ENCODE results near the gene ANKRD11.
"Not testable (repeated sequence)": the region's sequence is repeated elsewhere in the genome, so short reads cannot be mapped to it uniquely, and the experiment has no call there.

Gene ANKRD11

DNA sequence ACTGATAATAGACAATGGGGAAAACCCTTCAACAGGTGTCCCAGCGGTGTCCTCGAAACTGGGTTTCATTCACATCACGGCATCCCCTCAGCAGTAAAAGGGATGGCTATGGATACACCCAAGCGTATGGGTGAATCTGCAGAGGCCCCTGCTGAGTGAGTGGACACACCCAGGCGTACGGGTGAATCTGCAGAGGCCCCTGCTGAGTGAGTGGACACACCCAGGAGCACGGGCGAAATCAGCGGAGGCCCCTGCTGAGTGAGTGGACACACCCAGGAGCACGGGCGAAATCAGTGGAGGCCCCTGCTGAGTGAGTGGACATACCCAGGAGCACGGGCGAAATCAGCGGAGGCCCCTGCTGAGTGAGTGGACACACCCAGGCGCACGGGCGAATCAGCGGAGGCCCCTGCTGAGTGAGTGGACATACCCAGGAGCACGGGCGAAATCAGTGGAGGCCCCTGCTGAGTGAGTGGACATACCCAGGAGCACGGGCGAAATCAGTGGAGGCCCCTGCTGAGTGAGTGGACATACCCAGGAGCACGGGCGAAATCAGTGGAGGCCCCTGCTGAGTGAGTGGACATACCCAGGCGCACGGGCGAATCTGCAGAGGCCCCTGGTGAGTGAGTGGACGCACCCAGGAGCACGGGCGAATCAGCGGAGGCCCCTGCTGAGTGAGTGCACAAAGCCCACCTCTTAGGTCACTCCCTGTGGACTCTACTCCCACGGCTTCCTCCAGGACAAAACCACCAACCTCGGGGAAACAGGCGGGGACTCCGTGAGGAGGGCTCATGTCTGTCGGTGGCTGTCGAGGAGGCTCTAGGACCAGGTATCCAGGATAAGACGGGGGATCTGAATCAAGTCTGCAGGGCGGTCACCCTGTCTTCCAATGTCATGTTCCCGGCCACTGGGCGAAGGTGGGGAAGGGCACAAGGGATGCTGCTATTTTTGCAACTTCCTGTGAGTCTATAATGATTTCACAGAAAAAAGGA is 161.7 kb downstream of the ANKRD11 start:
- not testable (repeated sequence) for DNase-seq (ENCODE audit: low read depth)

DNA sequence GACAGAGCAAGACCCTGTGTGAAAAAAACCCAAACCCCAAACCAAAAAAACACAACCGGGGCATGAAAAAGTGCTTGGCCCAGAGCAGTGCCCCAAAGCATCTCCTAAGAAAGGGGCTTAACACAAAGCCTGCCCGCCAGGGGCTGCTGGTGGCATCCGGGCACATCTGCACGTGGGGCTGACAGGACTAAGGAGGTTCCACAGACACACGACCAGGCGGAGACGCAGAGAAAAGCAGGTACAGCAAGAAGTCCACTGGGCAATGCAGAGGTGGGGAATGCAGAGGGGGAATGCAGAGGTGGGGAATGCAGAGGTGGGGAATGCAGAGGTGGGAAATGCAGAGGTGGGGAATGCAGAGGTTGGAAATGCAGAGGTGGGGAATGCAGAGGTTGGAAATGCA is 163.6 kb downstream of the ANKRD11 start:
- no peak for DNase-seq (ENCODE audit: low read depth)

DNA sequence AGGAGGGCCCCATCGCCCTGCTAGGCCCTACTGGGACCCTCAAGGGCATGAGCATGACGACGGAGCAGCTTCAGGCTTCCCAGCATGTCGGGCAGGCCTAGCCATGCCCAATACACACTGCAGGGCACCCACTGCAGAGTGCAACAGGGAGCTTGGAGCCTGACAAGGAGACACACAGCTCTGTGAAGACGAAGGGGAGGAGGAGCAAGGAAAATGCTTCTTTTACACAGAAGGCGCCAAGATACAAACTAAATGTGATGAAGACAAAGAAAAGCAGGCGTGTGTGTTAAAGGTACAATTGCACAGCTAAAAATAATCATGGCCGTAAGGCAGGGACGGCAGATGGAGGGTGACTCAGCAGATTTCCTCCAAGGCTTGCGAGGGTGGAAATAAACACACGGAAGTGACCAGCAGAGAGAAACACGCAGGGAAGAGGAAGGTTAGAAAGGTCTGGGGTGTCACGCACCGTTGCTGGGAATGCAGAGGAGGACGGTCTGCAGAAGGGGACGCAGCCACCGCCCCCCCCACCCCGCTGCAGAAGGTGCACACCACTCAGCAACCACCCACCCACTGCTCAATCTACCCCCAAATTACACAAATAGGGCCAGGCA is 164.4 kb downstream of the ANKRD11 start:
- DNase-seq (ENCODE audit: low read depth) = no peak

DNA sequence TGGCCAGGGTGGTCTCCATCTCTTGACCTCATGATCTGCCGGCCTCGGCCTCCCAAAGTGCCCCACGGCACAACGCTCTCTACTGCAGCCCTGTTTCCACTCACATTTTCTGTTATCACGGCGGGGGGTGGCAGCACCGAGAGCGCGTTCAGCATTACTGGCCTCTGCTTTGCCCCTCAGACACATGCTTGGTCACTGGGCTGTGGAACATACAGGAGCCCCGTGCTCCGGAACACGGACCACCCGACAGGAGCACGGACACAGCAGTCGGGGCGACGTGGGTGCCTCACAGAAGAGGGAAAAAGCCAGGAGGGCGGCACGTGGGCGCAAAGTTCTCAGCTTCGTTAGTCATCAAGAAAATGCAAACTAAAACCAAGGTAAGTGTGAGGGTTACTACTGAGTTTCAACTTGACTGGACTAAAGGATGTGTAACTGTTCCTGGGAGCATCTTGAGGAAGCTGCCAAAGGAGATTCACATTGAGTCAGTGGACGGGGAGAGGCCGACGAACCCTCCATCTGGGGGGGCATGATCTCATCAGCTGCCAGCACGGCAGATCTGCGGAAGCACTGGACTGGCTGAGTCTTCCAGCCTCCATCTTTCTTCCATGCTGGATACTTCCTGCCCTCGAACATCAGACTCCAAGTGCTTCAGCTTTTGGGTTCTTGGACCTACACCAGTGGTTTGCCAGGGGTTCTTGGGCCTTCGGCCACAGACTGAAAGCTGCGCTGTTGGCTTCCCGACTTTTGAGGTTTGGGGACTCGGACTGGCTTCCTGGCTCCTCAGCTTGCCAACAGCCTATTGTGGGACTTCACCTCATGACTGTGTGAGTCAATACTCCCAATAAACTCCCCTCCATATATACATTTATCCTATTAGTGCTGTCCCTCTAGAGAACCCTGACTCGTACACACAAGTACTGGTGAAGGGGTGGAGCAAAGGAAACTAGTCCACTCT is 166.0 kb downstream of the ANKRD11 start:
- DNase-seq (ENCODE audit: low read depth) = peak; percentile 66

DNA sequence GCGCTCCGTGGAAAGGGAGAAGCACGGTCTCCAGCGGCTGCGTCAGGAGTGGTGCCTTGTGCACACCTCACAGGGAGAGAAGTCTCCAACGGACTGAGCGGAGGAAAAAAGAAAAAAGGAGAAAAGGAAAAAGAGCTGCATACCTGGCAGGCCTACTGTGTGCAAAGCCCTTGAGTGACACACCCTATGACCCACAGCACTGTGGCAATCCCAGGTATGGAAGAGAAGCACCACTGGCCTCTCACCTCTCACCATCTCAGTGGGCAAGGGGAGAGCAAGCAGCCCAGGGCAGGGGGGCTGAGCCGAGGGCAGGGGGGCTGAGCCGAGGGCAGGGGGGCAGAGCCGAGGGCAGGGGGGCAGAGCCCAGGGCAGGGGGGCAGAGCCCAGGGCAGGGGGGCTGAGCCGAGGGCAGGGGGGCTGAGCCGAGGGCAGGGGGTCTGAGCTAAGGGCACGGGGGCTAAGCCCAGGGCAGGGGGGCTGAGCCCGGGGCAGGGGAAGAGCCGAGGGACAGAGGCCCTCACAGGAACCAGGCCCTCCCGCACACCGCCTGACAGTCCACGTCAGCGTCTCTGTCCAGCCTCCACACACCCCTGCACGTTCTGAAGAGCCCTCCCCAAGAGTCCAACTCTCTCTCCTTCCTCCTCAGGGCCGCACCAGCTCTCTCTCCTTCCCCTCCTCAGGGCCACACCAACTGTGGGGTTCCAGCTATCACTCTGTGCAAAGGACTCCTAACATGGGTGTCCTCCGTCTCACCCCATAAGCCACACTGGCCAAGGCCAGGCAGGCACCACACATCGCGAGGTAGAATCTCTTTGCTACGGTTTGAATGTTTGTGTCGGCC is 167.0 kb downstream of the ANKRD11 start:
- no peak for DNase-seq (ENCODE audit: low read depth)

DNA sequence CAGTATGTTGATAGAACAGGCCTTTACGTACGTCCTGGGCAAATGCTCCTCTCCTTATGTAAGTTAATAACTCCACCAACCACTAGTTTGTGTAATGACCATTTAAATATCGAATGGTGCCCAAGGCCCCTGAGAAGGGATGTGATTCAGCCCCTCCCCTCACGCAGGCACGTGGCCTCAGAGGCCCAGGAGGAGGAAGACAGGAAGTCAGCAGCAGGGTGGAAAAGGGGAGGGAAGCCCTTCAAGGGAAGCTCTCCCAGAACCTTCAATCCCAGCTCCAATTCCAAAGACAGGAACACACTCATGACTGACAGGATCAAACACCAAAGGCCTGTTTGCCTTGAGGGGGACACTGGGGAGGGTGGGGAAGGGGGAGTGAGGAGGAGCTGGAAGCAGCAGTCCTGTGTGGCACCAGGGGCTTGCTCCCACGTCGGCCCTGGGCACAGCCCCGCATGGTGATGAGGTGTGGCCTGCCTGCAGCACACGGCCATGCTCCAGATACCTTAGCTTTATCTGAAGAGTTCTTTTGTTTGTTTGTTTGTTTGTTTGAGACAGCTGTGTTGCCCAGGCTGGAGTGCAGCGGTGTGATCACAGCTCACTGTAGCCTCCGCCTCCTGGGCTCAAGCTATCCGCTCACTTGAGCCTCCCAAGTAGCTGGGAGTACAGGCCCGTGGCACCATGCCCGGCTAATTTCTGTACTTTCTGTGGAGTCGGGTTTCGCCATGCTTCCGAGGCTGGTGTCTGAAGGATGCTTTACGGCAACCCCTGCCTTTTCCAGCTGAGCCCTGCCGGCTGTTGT is 167.8 kb downstream of the ANKRD11 start:
- no peak for DNase-seq (ENCODE audit: low read depth)

DNA sequence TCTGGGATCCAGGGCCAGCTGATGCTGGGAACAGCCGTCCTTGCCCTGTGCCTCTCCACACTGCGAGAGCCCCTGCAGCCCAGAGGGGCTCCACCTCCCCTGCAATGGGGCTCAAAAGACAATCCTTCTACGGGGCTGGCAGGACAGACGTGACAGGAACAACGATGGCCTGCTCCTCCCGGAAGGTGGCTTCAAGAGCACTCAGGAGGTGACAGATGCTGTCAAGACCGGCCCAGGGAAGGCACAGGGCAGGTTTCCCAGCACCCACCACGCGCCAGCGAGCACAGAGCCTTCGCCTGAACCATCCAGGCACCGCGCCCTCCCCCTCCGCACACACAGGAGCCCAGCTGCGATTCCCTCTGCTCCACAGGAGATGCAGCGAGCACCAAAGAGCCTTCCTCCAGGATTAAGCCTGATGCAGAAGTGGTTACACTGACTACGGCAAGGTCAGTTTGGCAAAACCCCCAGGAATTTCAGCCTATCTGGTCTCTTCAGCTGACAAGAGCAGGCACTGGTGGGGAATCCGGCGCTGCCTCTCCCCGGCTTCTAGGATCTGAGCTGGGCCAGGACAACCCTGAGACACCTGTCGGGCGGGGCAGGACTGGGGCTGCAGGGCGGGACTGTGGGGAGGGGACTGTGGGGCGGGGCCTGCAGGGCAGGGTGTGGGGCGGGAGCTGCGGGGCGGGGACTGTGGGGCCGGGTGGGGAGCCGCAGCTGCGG is 169.4 kb downstream of the ANKRD11 start:
- no peak for DNase-seq (ENCODE audit: low read depth)

DNA sequence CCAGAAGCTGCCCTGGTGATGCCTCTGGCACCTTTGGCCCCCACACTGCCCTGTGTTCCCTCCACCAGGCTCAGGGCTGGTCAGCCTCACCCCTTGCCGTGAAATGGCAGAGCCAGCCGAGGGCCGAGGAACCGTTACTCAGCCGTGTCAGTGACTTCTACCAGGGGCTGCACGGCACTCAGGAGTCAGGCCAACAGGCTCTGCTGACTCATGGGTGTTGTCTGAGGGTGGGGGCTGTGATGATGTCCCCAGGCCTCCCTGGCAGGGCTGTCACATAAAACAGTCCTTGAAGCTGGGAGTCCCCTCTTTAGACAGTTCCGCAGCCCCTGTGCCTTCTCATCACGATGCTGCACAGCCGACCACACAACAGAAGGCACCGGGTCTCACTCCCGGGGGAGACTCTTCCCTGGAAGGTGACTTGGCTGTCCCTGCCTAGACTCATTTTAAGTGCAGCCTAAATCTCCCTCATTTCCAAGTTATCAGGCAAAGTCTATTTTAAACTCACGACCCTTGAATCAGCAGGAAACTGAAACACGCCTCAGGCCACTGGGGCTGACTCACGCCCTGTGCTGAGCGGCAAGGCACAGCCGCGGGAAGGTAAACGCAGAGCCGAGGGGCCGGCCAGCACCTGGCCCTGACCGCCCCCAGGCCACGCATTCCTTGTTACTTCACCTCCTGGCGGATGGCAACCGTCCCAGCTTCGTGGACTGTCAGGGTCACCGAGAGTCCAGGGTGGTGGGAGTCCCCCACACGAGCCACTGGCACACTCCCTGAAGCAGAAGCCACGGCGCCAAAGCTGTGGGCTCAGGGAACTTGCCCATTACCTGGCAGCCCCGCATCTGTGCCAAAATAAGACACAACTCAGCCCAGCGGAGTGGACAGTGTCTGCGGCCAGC is 170.2 kb downstream of the ANKRD11 start:
- DNase-seq (ENCODE audit: low read depth) = peak; percentile 58

DNA sequence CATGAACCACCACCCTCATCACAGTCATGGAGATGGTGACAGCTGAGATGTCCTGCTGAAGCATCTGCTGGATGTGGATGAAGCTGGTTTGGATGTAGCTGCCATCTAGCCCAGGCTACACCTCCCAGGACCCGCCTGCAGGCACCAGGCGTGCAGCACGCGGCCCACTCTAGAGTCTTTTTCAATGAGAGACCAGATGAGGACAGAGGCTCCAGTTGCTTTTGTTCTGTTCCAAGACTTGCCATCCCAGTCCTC is 170.8 kb downstream of the ANKRD11 start:
- DNase-seq (ENCODE audit: low read depth) = no peak

DNA sequence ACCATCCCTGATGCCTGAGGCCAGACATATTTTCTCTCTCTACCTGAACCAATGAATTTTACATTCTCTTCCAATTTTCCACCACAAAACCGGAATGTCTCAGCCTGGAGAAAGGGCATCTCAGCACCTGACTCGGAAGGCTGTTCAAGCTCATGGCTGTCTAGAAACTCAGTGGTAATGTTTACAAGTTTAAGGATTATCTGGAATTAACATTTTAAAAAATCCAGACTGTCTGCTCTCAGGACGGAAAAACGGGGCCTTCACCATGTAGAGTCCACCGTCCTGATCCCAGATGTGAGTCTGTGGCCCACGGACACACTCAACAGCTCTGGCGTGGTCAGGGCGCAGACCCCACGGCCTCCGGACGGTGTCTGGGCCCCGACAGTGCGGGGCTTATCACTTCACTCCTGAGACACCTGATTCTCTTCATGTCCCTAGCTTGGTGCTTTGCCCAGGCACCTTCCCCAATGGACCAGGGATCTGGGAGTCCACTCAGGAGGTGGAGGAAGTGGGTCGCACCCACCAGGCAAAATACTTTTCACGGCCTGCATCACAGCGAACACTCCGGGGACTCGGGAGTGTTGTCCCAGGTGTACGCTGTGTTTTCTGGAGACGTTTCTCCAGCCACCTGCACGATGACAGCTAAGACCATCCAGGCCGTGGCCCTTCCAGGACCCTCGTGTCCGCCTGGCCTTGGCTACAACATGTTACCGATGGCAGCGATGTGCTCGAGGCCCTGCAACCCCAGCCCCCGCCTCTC is 171.3 kb downstream of the ANKRD11 start:
- no peak for DNase-seq (ENCODE audit: low read depth)

DNA sequence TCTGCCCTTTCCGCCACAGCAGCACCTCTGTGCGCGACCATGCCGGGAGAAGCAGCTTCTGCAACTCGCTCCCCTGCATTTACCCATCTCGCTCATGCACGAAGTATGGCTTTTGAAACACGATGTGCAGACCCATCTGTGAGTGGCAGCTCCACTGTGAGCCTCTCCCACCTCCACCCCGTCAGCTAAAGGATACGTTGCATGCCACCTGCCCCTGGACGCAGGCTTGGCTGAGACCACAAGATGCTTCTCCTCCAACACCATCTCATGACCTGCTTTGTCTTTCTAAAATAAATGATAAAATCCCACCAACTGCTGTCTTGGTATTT is 172.0 kb downstream of the ANKRD11 start:
- no peak for DNase-seq (ENCODE audit: low read depth)

DNA sequence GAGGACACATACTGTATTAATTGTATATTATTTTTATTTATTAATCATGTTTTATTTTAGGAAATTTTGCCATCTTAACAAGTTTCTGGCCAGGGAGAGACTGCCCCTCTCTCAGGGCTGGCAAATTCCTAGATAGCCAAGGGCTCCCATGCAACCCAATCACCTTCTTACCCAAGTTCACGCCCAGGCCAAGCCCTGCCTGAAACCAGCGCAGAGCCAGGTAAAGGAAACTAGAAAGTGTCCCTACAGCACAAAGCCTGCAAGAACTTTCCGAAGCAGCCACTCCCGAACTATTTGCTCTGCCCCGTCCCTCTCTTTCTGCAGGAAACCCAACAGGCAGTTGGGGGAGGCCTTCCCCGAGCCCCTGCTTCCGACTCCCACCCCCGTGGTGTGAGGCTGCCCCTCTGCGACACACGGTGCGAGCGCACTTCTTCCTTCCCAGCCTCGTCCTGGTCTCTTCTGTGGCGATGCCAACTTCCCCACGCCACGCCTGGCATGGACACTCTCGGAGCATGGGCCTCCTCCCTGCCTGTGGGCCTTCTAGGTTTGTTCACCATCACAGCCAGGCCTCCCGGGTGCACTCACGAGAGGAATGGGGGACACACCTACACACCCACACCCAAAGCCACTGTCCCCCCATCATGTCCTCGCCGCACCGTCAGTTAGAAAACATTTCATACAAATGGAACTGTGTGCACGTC is 172.5 kb downstream of the ANKRD11 start:
- no peak for DNase-seq (ENCODE audit: low read depth)

DNA sequence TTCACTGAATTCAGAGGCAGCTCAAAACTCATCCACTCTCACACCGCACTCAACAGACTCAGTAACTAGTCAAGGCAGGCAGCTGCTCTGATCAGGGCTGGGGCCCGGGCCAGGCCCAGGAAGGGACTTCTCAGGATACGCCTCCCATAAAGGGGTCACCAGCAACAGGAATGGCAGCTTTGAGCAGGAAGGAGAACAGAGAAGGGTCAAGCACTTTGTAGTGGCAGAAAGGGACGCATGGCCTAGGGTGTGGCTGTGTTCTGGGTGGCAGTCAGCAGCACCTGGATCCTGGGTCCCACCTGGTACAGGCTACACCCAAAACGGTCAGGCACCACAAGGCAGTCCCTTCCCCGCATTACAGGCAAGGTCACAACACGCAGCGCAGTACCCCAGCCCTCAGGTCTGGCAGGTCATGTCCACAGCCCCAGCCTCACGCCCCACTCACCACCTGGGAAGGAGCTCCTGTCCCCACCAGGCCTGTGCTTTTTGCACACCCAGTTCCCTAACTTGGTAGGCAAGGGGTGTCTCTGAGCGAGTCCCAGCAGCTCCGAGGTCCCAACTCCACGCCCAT is 173.2 kb downstream of the ANKRD11 start:
- no peak for DNase-seq (ENCODE audit: low read depth)

DNA sequence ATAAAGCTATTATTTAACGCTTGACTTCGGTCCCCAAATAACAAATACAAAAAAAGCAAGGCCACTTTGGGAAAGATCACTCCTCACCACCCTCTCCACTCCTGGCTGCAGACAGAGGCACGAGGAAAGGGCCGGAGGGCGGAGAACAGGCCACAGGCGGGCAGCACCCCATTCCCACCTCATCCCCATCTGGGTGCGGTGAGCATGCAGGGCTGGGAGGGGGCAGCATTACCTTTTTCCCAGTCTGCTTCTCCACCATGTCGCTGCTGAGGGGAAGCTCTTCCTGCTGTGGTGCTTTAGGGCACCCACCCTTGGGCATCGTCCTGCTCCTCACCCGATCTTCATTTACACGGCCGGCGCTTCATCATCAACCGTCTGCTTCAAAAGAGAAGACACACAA is 173.7 kb downstream of the ANKRD11 start:
- DNase-seq (ENCODE audit: low read depth) = no peak

DNA sequence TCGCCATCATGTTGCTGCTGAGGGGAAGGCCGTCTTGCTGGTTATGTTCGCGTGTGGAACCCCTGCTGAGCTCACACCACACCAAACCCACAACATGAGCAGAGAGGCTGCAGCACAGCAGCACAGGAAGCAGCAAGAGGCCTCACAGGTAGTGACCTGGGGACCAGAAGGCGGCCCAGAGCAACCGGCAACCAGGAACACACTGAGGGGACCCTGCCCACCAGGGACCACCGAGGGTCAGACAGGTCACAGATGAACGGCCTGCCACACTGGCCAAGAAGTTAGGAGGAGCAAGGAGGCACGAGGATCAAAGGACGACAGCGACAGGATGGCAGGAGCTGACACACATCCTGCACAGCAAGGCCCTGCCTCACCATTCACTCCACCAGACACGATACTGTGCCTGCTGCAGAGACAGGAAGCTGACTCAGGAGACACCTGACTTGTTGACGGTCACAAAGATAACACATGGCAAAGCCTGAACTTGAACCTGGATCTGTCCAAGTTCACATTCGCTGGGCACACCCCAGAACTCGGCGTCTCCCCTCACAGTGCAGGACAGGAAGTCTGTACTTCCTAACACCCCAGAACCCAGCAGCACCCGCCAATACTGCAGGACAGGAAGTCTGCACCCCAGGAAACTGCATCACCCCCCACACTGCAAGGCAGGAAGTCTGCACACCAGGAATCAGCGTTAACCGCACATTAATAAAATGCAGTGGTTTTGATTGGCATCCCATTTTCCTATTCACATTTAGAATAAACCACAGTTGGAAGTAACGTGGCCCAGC is 174.4 kb downstream of the ANKRD11 start:
- DNase-seq (ENCODE audit: low read depth) = peak; percentile 64

DNA sequence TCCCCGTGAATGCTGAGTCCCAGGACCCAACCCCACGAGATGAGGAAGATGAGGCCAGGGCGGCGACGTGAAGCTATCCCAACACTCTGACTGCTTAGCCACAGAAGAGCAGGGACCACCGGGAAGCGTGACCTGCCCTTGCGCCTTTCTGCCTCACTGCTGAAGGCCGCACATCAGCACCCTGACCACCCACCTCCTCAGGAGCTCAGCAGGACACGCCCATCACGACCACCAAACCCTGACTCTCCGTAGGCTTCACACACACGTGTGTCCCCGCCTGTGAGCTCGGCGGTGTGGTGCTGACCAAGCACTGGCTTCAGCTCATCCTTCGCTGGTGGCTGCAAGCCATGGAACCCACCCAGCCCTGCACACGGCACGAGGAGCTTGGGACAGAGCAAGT is 175.1 kb downstream of the ANKRD11 start:
- no peak for DNase-seq (ENCODE audit: low read depth)

DNA sequence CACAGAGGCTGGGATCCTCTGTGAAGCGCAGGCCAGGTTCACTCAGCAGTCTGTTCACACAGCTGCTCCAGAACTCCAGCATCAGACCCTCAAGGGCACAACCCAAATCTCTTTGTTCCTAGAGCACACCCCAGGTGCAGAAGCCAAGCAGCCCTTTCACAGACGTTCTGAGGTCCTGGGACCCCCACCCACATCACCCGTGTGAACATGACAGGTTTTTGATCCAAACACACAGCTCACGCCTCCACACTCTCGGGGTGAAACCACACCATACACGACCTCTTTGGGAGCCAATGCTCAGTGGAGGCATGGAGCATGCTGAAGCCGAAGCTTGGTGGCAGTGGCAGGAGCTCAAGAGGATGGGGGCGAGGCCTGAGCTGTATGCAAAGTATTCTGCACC is 175.5 kb downstream of the ANKRD11 start:
- DNase-seq (ENCODE audit: low read depth) = no peak
